Measurements from ENCODE around the gene SLC38A11.

- TF ChIP-seq CTCF (conservative IDR thresholded peaks at IDR 0.05 in 1 of 2, IDR thresholded peaks at IDR 0.05 in 1 of 2; ENCODE audit: low read depth in 1 of 2, low read length in 2 of 2) = no peak
- no peak for TF ChIP-seq EZH2 (IDR thresholded peaks at IDR 0.05; ENCODE audit: low read length, missing control alignments)
Measured at GRCh38 chr2:164984428-164984827, 29.1 kb upstream of the SLC38A11 start.

Data from fibroblast of lung (primary cell).